AG09319 (cell line): Measurements from ENCODE around the gene ALDOA.

Source experiments
- DNase-seq: peaks from one replicate; pipeline ENCODE4 v3.0.0-alpha.2; 2010; ENCODE audit warnings: low read depth; ENCODE audit errors: extremely low read depth
- TF ChIP-seq, protein P1 (sequence below): IDR thresholded peaks from 2 replicates; pipeline ENCODE4 v1.5.1; 2011; ENCODE audit warnings: low read depth, mild to moderate bottlenecking, inconsistent platforms, low read length, moderate library complexity

The ALDOA gene

DNA sequence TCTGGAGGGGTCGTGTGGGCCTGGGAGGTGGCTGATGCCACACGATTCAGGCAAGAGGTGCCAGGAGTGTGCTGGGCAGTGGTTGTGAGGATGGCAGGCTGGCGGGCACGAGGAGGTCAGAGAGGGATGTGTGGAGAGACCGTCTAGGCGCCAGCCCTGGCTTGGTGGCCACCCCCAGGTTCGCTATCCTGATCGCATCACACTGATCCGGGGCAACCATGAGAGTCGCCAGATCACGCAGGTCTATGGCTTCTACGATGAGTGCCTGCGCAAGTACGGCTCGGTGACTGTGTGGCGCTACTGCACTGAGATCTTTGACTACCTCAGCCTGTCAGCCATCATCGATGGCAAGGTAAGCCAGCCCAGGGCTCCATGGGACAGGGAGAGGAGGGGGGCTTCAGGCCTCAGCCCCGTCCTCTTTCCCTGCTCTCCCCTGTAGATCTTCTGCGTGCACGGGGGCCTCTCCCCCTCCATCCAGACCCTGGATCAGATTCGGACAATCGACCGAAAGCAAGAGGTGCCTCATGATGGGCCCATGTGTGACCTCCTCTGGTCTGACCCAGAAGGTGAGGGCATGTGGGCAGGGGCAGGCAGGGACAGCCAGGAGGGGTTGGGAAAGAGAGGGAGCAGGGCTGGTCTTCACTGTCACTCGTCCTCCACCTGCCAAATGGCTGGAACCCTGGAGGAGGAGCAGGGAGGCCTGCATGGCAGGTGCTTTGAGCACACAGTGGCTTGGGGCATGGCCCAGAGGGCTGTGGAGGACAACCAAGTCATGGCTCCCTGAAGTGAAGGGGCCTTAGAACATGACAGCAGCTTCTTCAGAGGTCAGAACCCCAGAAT is 17.9 kb downstream of the ALDOA start:
- no peak for DNase-seq
- TF ChIP-seq, protein P1, sequence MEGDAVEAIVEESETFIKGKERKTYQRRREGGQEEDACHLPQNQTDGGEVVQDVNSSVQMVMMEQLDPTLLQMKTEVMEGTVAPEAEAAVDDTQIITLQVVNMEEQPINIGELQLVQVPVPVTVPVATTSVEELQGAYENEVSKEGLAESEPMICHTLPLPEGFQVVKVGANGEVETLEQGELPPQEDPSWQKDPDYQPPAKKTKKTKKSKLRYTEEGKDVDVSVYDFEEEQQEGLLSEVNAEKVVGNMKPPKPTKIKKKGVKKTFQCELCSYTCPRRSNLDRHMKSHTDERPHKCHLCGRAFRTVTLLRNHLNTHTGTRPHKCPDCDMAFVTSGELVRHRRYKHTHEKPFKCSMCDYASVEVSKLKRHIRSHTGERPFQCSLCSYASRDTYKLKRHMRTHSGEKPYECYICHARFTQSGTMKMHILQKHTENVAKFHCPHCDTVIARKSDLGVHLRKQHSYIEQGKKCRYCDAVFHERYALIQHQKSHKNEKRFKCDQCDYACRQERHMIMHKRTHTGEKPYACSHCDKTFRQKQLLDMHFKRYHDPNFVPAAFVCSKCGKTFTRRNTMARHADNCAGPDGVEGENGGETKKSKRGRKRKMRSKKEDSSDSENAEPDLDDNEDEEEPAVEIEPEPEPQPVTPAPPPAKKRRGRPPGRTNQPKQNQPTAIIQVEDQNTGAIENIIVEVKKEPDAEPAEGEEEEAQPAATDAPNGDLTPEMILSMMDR = no peak

DNA sequence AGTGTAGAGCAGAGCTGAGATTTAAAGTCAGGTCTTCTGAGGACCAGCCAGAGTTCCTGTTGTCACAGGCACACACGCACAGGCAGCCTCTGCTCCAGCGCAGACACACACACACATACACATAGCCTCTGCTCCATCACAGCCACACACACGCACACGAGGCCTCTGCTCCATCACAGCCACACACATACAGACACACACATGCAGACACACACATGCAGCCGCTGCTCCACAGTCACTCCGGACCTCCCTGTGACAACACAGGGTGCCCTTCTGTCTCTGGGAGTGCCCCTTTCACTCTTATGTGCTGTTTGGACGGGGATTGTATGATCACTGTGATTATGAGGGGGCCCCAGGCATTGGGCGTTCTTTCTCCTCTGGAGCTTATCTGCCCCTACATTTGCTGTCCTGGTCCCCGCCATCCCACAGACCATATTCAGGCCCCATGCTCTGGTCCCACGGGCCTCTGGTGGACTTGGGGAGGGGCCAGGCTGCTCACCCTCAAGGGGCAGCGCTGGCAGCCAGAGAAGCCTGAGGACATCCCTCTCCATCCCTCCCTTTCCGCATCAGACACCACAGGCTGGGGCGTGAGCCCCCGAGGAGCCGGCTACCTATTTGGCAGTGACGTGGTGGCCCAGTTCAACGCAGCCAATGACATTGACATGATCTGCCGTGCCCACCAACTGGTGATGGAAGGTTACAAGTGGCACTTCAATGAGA is 18.7 kb downstream of the ALDOA start:
- no peak for DNase-seq
- TF ChIP-seq, protein P1 = no peak

DNA sequence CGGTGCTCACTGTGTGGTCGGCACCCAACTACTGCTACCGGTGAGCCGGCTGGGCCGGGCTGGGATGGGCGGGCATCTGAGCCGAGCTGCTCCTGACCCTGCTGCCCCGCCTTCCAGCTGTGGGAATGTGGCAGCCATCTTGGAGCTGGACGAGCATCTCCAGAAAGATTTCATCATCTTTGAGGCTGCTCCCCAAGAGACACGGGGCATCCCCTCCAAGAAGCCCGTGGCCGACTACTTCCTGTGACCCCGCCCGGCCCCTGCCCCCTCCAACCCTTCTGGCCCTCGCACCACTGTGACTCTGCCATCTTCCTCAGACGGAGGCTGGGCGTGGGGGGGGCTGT is 19.2 kb downstream of the ALDOA start:
- DNase-seq = no peak
- TF ChIP-seq, protein P1 = no peak

DNA sequence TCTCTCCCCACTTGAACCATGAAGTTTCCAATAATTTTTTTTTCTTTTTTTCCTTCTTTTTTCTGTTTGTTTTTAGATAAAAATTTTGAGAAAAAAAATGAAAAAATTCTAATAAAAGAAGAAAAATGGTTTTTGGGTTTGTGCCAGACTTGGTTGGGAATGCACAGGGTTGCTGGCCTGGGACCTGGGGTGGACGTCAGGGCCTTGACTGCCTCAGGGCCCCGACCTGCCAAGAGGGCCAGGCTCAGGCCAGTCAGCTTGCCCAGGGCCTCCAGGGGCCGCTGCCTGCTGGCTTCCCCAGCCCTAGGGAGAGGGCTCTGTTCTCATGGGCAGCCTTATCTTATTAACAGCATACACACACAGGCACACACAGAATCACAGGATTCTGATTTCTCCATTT is 19.7 kb downstream of the ALDOA start:
- DNase-seq = no peak
- TF ChIP-seq, protein P1 = no peak

DNA sequence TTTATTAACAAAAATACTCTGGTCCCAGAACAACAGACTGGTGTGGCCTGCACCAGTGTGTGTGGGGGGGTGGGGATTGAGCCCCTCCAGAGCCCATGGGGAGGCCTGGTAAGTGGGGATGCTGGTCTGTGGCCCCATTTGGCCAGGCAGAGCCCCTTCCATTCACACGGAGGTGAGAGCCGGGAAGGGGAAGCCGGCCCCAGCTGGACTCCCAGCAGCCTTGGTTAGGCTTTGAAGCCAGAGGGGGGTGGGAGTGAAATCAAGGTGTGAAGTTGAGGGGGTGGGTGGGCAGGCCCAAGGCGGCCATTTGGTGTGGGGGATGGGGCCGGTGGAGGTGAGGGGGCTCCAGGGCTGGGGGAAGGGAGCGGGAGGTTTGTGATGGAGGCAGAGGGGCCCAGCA is 20.3 kb downstream of the ALDOA start:
- no peak for DNase-seq
- TF ChIP-seq, protein P1 = no peak

DNA sequence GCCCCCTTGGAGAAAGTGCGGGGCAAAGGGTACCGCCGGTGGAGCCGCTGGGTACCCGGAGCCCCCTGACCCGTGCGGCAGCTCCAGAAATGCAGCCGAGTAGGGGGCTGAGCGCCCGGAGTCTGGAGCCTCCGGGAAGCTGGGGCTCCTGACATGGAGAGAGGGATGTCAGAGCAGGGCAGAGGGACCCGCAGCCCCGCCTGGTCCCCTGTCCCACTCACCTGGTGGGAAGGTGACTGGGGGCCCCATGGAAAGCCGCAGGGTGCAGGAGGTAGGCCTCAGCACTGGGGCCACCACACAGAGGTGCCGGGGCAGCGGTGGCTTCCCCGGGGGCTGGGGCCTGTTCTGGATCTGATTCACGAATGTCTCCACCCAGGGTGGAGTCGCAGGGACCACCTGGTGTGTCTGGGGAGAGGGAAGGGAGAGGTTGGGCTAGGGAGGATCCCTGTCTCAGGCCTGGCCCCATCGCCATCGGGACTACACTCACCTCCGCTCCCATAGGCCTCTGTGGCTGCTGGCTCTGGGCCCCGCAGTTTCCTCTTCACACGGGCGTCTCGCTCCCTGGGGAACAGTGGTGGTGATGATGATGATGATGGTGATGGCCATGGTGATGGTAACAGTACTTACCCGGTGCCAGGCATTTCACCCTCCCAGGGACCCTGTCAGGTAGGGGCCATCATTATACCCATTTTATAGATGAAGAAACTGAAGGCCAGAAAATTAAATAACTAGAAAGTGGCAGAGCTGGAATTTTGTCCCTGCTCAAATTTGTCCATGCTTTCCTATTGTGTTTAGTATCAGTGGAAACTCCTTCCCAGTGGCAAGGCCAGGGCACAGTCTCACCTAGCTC is 21.0 kb downstream of the ALDOA start:
- DNase-seq = no peak
- TF ChIP-seq, protein P1 = no peak
